ENCODE data around the gene LRCOL1.

The LRCOL1 gene

DNA sequence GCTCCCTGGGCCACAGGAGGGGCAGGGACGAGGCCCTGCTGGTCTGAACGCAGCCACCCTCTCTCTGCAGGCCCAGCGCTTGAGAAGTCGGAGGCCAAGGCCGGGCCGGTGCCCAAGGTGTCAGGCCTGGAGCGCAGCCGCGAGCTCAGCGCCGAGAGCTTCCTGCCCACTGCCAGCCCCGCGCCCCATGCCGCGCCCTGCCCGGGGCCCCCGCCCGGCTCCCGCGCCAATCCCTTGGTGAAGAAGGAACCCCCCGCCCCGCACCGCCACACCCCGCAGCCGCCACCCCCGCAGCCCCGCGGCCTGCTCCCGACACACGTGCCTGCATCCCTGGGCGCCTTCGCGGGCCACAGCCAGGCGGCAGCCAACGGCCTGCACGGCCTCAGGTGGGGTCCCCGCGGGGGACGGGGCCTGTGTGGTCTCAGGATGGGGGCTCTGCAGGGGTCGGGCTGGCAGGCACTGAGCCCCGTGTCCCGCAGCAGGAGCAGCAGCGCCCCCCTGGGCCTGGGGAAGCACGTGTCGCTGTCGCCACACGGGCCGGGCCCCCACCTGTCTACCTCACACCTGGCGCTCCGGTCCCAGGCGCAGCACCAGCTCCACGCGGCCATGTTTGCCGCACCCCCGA, 40.4 kb downstream of the LRCOL1 start:
- Histone ChIP-seq H3K27me3 (ENCODE audit: insufficient read depth, low read length) (no peaks in the 10 kb centered on the region), H3K9me3 (ENCODE audit: low read length) (no peaks in the 10 kb centered on the region), H3K4me1 (ENCODE audit: insufficient read depth, low read length, severe bottlenecking) (no peaks in the 10 kb centered on the region), H3K79me2 (ENCODE audit: insufficient read depth, low read length) (no peaks in the 10 kb centered on the region), H3K4me2 (ENCODE audit: low read length) (no peak overlapping the region), H3K36me3 (ENCODE audit: insufficient read depth, low read length) (no peaks in the 10 kb centered on the region), H3K9me2 (ENCODE audit: low read depth, low read length) (no peaks in the 10 kb centered on the region), H3K9ac (ENCODE audit: low read length) (no peak overlapping the region), H3F3A (ENCODE audit: insufficient read depth, low read length) (no peaks in the 10 kb centered on the region), H4K20me1 (ENCODE audit: insufficient read depth, low read length) (no peaks in the 10 kb centered on the region), H3K4me3 (ENCODE audit: low read depth, low read length, poor library complexity, severe bottlenecking) (no peak overlapping the region), H2AFZ (ENCODE audit: low read length) (no peak overlapping the region), H3K27ac (ENCODE audit: low read depth, low read length, poor library complexity, severe bottlenecking) (no peak overlapping the region)
- TF ChIP-seq, protein P1, sequence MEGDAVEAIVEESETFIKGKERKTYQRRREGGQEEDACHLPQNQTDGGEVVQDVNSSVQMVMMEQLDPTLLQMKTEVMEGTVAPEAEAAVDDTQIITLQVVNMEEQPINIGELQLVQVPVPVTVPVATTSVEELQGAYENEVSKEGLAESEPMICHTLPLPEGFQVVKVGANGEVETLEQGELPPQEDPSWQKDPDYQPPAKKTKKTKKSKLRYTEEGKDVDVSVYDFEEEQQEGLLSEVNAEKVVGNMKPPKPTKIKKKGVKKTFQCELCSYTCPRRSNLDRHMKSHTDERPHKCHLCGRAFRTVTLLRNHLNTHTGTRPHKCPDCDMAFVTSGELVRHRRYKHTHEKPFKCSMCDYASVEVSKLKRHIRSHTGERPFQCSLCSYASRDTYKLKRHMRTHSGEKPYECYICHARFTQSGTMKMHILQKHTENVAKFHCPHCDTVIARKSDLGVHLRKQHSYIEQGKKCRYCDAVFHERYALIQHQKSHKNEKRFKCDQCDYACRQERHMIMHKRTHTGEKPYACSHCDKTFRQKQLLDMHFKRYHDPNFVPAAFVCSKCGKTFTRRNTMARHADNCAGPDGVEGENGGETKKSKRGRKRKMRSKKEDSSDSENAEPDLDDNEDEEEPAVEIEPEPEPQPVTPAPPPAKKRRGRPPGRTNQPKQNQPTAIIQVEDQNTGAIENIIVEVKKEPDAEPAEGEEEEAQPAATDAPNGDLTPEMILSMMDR (IDR thresholded peaks at IDR 0.05; ENCODE audit: low read length), result no peak
- no peak for TF ChIP-seq EZH2 (IDR thresholded peaks at IDR 0.05; ENCODE audit: borderline replicate concordance, low read length)

DNA sequence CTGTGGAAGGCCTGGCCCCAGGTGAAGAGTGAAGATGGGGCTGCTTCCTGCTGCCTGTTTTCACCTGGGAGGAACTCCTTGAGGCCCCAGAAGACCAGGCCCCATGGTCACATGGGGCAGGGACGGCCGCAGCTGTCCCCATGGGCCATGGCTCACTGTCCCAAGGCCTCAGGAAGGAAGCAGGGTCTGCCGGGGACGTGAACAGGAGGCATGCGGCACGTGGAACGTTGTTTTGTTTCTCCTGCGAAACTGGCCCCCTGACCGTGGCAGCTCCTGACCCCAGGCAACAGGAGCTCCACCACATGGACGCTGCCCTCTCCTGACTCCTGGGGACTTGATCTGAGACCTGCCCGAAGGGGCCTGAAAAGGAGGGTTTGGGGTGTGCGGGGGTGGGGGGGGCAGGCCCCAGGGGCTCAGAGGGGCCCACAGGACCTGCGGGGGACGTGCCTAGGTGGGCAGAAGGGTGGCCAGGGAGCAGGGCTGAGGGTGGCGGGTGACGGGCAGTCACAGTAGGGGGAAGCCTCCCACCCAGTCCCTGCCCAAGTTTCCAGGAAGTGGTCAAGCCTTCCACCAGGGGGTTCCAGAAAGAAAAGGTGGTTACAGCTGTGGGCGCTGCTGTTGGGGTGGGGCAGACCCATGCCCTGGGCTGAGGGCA, 41.4 kb downstream of the LRCOL1 start:
- Histone ChIP-seq H3K9ac (ENCODE audit: low read length) (no peak overlapping the region), H3K4me2 (ENCODE audit: low read length) (no peak overlapping the region), H2AFZ (ENCODE audit: low read length) (no peak overlapping the region), H3K9me3 (ENCODE audit: low read length) (no peaks in the 10 kb centered on the region), H3K9me2 (ENCODE audit: low read depth, low read length) (no peaks in the 10 kb centered on the region), H3K27ac (ENCODE audit: low read depth, low read length, poor library complexity, severe bottlenecking) (no peak overlapping the region), H3K4me1 (ENCODE audit: insufficient read depth, low read length, severe bottlenecking) (no peaks in the 10 kb centered on the region), H3K36me3 (ENCODE audit: insufficient read depth, low read length) (no peaks in the 10 kb centered on the region), H3K27me3 (ENCODE audit: insufficient read depth, low read length) (no peaks in the 10 kb centered on the region), H4K20me1 (ENCODE audit: insufficient read depth, low read length) (no peaks in the 10 kb centered on the region), H3F3A (ENCODE audit: insufficient read depth, low read length) (no peaks in the 10 kb centered on the region), H3K4me3 (ENCODE audit: low read depth, low read length, poor library complexity, severe bottlenecking) (no peak overlapping the region), H3K79me2 (ENCODE audit: insufficient read depth, low read length) (no peaks in the 10 kb centered on the region)
- no peak for TF ChIP-seq EZH2 (IDR thresholded peaks at IDR 0.05; ENCODE audit: borderline replicate concordance, low read length)
- TF ChIP-seq, protein P1 (IDR thresholded peaks at IDR 0.05; ENCODE audit: low read length), result no peak

DNA sequence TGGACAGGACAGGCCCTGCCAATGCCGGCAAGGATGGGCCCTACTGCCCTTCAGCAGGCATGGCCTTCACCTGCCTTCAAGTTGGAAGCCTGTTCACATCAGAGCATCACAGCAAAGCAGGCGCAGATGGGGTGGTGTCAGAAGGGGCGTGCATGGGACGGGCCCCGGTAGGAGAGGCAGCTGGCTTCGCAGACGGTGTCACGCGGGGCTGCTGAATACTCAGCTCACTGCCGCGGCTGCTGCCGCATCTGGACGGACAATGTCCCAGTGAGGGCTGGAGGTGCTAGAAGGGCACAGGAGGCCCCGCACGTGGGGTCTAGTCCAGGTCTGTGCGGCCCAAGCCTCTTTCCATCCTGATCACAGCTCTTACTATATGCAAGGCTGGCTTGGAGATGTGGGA, 42.1 kb downstream of the LRCOL1 start:
- Histone ChIP-seq H2AFZ (ENCODE audit: low read length) (no peak overlapping the region), H3K36me3 (ENCODE audit: insufficient read depth, low read length) (no peaks in the 10 kb centered on the region), H4K20me1 (ENCODE audit: insufficient read depth, low read length) (no peaks in the 10 kb centered on the region), H3K27me3 (ENCODE audit: insufficient read depth, low read length) (no peaks in the 10 kb centered on the region), H3K9me3 (ENCODE audit: low read length) (no peaks in the 10 kb centered on the region), H3F3A (ENCODE audit: insufficient read depth, low read length) (no peaks in the 10 kb centered on the region), H3K4me1 (ENCODE audit: insufficient read depth, low read length, severe bottlenecking) (no peaks in the 10 kb centered on the region), H3K4me2 (ENCODE audit: low read length) (no peak overlapping the region), H3K79me2 (ENCODE audit: insufficient read depth, low read length) (no peaks in the 10 kb centered on the region), H3K27ac (ENCODE audit: low read depth, low read length, poor library complexity, severe bottlenecking) (no peak overlapping the region), H3K9ac (ENCODE audit: low read length) (no peak overlapping the region), H3K9me2 (ENCODE audit: low read depth, low read length) (no peaks in the 10 kb centered on the region), H3K4me3 (ENCODE audit: low read depth, low read length, poor library complexity, severe bottlenecking) (no peak overlapping the region)
- TF ChIP-seq, protein P1 (IDR thresholded peaks at IDR 0.05; ENCODE audit: low read length), result no peak
- no peak for TF ChIP-seq EZH2 (IDR thresholded peaks at IDR 0.05; ENCODE audit: borderline replicate concordance, low read length)
